Superior temporal gyrus (tissue), 1 donor: ENCODE data around the gene PRDM1.
"Not testable (repeated sequence)": the region's sequence is repeated elsewhere in the genome, so short reads cannot be mapped to it uniquely, and the experiment has no call there.

Experiments used
- DNase-seq: peaks from one replicate; pipeline ENCODE4 v3.0.0-alpha.2; 2016; ENCODE audit errors: extremely low spot score

The PRDM1 gene

GRCh38 chr6:106136845-106137244 lies 50.7 kb downstream of the PRDM1 start:
- DNase-seq: no peak

GRCh38 chr6:106138151-106138550 lies 52.0 kb downstream of the PRDM1 start:
- DNase-seq: no peak

- DNase-seq: no peak
These were observed 55.5 kb downstream of the PRDM1 start for GRCh38 chr6:106141441-106142237.

GRCh38 chr6:106142876-106143431 lies 56.8 kb downstream of the PRDM1 start:
- DNase-seq: no peak

DNA sequence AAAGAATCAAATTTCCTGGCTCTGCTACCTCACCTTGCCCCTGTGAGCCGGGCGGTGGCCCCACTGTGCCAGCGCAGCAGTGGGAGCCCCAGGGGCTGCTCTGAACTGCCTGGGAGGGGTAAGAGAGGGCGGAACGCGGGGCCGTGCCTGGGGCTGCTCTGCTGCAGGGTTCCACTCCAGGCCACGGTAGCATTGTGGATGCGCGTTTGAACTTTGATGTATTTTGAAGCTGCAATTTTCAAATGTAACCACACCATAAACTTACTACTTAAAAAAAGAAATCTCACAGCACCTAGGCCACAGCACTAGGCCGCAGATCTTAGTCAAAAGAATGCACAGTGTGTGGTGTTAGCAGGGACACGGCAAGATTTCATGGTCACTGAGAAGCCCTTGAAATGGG lies 57.5 kb downstream of the PRDM1 start:
- no peak for DNase-seq

DNA sequence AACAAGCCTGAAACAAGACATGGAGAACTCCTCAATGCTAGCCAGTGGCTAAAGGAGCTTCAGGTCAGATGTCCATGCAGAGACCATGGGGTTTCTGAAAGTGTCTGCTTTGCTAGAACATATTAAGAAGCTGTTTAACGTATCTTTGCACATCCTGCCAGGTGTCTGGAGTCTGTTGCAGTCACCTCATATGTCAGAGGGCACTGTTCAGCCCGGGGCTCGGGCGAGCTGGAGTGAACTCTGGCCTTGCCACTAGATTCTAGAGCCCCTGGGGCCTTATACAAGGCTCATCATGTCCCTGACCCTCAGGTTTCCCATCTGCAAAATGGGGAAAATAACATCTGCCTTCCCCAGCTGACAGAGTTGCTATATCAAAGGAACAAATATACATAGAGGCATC lies 59.0 kb downstream of the PRDM1 start:
- no peak for DNase-seq

GRCh38 chr6:106145741-106146227 lies 59.6 kb downstream of the PRDM1 start:
- no peak for DNase-seq

DNA sequence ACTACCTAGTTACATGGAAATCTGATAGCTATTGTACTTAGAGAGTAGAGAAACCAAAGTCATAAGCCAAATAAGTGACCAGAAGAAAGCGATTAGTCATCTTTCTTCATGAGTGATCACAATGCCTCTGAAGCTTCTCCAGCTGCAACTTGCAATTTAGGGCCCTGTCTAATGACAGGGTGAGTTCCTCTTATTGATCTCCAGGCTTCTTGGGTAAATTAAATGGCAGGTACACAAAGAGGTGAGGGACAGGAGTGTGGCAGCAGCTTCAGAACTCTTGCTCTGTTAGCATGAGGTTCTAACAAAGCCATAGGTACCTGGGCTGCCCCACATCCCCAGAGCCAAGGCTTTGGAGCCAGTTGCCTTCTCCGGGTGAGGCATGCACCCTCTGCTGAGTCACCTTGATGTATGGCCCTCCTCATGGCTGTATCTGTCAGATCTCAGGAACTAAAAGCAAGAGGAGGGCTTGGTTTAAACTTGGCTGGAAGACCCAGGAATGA lies 60.8 kb downstream of the PRDM1 start:
- DNase-seq: no peak

DNA sequence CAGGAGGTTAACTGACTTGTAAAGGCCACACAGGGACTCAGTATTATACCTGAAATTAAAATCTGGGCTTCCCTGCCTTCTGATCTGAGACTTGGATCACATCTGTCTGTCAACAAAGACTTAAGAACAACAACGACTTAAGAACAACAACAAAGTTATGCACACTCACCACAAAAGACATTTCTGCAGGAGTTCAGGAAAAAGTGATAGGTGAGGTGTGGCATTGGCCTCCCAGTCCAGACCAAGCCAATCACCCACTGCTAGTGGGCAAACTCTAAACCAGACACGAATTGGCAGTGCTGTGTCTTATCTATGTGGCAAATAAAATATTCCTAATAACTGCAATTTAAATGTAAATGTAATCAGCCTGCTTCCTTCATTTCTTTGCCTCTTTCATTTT lies 61.3 kb downstream of the PRDM1 start:
- DNase-seq: no peak

GRCh38 chr6:106149472-106150069 lies 63.4 kb downstream of the PRDM1 start:
- no peak for DNase-seq

- not testable (repeated sequence) for DNase-seq
These were observed 66.3 kb downstream of the PRDM1 start for GRCh38 chr6:106152476-106152875.

GRCh38 chr6:106152952-106153351 lies 66.8 kb downstream of the PRDM1 start:
- DNase-seq: no peak

DNA sequence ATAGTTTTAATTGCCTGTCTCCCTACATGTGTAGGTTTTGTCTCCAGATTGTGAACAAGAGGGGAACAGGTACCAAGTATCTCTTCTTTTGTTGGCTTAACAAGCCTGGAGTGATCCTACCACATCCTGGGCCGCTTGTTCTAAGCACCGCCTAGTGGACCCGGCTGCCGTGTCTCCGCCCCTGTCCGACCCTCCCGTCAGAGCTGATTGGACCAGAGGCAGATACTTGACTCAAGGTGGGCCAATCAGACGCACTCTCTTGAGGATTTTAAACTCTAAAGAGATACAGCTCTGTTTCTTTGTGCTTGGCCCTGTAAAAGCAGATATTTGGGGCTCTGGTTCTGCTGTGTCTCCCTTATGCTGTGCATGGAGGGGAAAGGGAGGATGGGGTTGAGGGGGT lies 68.2 kb downstream of the PRDM1 start:
- no peak for DNase-seq

DNA sequence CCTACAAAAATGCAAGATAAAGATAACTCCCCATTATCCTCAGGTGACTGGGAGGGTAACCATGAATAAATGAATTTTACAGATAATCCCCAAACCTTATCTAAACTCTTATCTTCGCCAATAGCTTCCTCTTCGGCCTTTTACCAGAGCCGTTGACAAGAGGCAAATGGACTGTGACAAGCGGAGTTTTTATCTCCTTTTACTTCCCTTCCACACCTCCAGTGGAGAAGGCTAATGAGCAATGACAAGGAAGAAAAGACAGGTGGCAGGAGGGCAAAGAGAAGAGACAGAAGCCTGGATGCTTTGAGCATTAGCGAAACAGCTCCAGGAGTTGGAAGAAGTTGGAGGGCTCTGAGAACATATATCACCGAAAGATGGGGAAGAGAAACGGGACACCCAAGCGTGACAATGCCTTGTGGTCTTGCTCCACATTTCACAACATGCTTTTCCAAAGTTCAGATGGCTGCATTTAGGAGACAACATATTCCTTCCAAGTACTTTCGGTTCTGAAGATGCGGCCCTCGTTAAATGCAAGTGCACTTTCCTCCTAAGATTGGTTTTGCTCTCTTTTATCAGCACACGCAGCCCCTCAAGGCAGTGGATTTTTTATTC lies 69.2 kb downstream of the PRDM1 start:
- no peak for DNase-seq

GRCh38 chr6:106156413-106156812 lies 70.3 kb downstream of the PRDM1 start:
- DNase-seq: no peak

GRCh38 chr6:106156863-106157262 lies 70.7 kb downstream of the PRDM1 start:
- no peak for DNase-seq

DNA sequence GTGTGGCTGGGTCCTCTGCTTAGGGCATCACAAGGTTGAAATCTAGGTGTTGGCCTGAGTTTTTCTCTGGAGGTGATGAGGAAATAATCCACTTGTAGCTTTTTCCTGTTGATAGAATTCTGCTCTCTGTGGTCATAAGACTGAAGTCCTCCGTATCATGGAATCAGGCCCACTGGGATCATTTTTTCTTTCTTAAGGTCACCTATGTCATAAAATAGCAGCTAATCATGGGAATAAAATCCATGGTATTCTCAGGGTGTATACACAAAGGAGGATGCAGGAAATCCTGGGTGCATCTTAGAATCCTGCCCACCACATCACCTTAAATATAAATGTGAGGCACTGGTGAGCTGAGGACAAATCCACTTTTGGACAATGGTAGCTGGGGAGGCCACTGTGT lies 72.7 kb downstream of the PRDM1 start:
- no peak for DNase-seq
